ENCODE results near the gene SH3RF1.
A peak's percentile ranks its signal among the peaks of the same experiment; 100 is the strongest.

Gene SH3RF1

GRCh38 chr4:169275180-169275579 is 4.4 kb upstream of the SH3RF1 start:
- DNase-seq (ENCODE audit: low read depth in 2 of 2), result no peak

- DNase-seq (ENCODE audit: low read depth in 2 of 2), result no peak
These were observed 3.3 kb upstream of the SH3RF1 start for GRCh38 chr4:169274033-169274432.

- DNase-seq (ENCODE audit: low read depth in 2 of 2), result no peak
These were observed 1.6 kb upstream of the SH3RF1 start for GRCh38 chr4:169272265-169272886.

- no peak for DNase-seq (ENCODE audit: low read depth in 2 of 2)
These were observed 894 bp upstream of the SH3RF1 start for GRCh38 chr4:169271692-169272007.

GRCh38 chr4:169269916-169270809 is 593 bp downstream of the SH3RF1 start:
- DNase-seq (ENCODE audit: low read depth in 2 of 2), result peak in 1 of 2 donors; percentile 15

GRCh38 chr4:169268951-169269760 is 1.6 kb downstream of the SH3RF1 start:
- DNase-seq (ENCODE audit: low read depth in 2 of 2), result no peak

GRCh38 chr4:169267070-169267469 is 3.7 kb downstream of the SH3RF1 start:
- DNase-seq (ENCODE audit: low read depth in 2 of 2), result no peak

GRCh38 chr4:169266661-169267060 is 4.1 kb downstream of the SH3RF1 start:
- DNase-seq (ENCODE audit: low read depth in 2 of 2), result no peak

- DNase-seq (ENCODE audit: low read depth in 2 of 2), result no peak
These were observed 4.7 kb downstream of the SH3RF1 start for GRCh38 chr4:169266081-169266480.

- DNase-seq (ENCODE audit: low read depth in 2 of 2), result no peak
These were observed 6.9 kb downstream of the SH3RF1 start for GRCh38 chr4:169263791-169264392.

- no peak for DNase-seq (ENCODE audit: low read depth in 2 of 2)
These were observed 10.4 kb downstream of the SH3RF1 start for GRCh38 chr4:169260217-169260866.

GRCh38 chr4:169259271-169259670 is 11.5 kb downstream of the SH3RF1 start:
- DNase-seq (ENCODE audit: low read depth in 2 of 2), result no peak

- no peak for DNase-seq (ENCODE audit: low read depth in 2 of 2)
These were observed 12.6 kb downstream of the SH3RF1 start for GRCh38 chr4:169258141-169258540.

- no peak for DNase-seq (ENCODE audit: low read depth in 2 of 2)
These were observed 13.6 kb downstream of the SH3RF1 start for GRCh38 chr4:169256856-169257761.

- no peak for DNase-seq (ENCODE audit: low read depth in 2 of 2)
These were observed 14.6 kb downstream of the SH3RF1 start for GRCh38 chr4:169256101-169256612.

- no peak for DNase-seq (ENCODE audit: low read depth in 2 of 2)
These were observed 16.2 kb downstream of the SH3RF1 start for GRCh38 chr4:169254546-169254983.

GRCh38 chr4:169253904-169254303 is 16.9 kb downstream of the SH3RF1 start:
- DNase-seq (ENCODE audit: low read depth in 2 of 2), result no peak

GRCh38 chr4:169253113-169253671 is 17.6 kb downstream of the SH3RF1 start:
- DNase-seq (ENCODE audit: low read depth in 2 of 2), result no peak

- DNase-seq (ENCODE audit: low read depth in 2 of 2), result no peak
These were observed 18.2 kb downstream of the SH3RF1 start for GRCh38 chr4:169252339-169253112.
